T-helper 2 cell treated with Interferon-gamma antibody and Interleukin-4, amounts not matched to agents 5 μg/mL and 100 μg/mL, for 36 hours (primary cell): ENCODE results near the gene ZMYND10.
A peak's percentile ranks its signal among the peaks of the same experiment; 100 is the strongest.
"Not testable (repeated sequence)": the region's sequence is repeated elsewhere in the genome, so short reads cannot be mapped to it uniquely, and the experiment has no call there.

Experiments used
- DNase-seq: peaks from one replicate; pipeline ENCODE4 v3.0.0; 2021; ENCODE audit warnings: low spot score
- H3K27ac Mint-ChIP-seq: one replicate; pipeline ENCODE4 v1.8.0; 2021; ENCODE audit warnings: mild to moderate bottlenecking, mixed read lengths
- H3K27me3 Mint-ChIP-seq: one replicate; pipeline ENCODE4 v1.8.0; 2021; ENCODE audit warnings: low read depth, mixed read lengths
- H3K36me3 Mint-ChIP-seq: one replicate; pipeline ENCODE4 v1.8.0; 2021; ENCODE audit warnings: low read depth, mixed read lengths
- H3K4me1 Mint-ChIP-seq: one replicate; pipeline ENCODE4 v1.8.0; 2021; ENCODE audit warnings: low read depth, mixed read lengths
- H3K4me3 Mint-ChIP-seq: one replicate; pipeline ENCODE4 v1.8.0; 2022; ENCODE audit warnings: mild to moderate bottlenecking, moderate library complexity, mixed read lengths
- H3K9me3 Mint-ChIP-seq: one replicate; pipeline ENCODE4 v1.8.0; 2021; ENCODE audit warnings: mixed read lengths

ZMYND10 gene

DNA sequence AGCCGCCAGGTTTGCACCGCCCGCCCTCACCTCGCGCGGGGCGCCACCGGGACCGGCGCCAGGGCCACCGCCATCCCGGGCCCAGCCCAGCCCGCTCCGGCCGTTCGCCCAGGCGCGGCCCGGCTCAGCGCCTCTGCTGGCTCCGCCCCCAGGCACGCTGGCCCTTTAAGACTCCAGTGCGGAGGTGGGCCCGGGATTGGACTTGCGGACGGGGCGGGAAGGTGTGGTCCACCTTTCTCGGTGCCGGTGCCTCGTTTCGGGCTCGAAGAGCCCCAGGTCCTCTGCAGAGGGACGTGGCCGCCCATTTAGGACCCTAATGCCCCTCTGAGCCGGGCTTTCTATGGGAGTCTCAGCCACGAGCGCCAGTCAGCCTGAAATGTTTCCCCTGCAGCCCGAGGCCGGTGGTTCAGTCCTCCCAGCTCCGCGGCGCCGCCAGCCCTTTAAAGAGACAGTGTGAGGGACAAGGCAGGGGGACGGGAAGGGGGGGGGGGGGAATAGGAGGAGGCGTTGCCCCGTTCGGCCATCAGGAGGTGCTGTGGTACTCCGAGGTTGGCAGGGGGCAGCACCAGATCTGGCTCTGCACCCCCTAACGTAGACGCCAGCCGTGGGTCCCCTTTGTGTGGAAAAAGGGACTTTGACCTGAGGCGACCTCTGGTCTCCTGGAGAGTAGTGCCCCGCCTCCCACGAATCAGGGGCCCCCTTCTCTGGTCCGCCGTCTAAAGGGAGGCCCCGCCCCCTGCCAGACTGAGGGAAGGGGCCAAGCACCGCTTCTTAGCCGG, 24.0 kb downstream of the ZMYND10 start:
- DNase-seq, result peak; percentile 88
- H3K9me3 Mint-ChIP-seq, result no peaks in the 10 kb centered on the region
- no peaks in the 10 kb centered on the region for H3K27me3 Mint-ChIP-seq
- H3K4me1 Mint-ChIP-seq, result peaks cover 21% of the 10 kb centered on the region
- peaks cover 3% of the 10 kb centered on the region for H3K36me3 Mint-ChIP-seq
- H3K27ac Mint-ChIP-seq, result peak overlapping the region; percentile 92
- H3K4me3 Mint-ChIP-seq, result peak overlapping the region; percentile 82

DNA sequence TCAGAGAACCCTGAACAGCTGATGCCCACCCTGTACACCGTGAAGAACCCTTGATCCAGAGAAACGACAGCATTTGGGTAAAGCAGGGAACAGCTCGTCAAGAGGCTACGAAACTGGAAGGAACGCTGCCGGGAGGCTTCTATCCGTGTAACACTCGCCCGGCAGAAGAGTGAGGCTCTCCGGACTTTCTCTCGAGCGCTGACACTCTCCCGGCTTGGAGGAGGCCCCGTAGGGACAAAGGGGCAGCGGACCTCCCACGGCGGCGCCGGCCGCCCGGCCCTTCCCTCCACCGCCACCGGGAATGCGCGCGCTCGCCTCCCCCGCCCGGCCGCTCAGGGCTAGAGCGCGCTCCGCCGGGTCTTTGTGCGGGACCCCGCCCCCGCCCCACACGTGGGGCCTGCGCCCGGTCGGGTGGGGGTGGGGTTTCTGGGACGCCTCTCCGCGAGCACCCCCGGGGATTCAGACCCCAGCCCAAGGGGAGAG, 24.6 kb downstream of the ZMYND10 start:
- Mint-ChIP-seq H3K4me3 (peak overlapping the region; percentile 92), H3K36me3 (peaks cover 6% of the 10 kb centered on the region), H3K9me3 (no peaks in the 10 kb centered on the region), H3K27ac (peak overlapping the region; percentile 84), H3K4me1 (peaks cover 25% of the 10 kb centered on the region), H3K27me3 (no peaks in the 10 kb centered on the region)
- peak; percentile 78 for DNase-seq

GRCh38 chr3:50319894-50320625, 25.5 kb downstream of the ZMYND10 start:
- H3K4me1 Mint-ChIP-seq, result peaks cover 25% of the 10 kb centered on the region

GRCh38 chr3:50319181-50319893, 26.2 kb downstream of the ZMYND10 start:
- Mint-ChIP-seq H3K4me1 (peaks cover 25% of the 10 kb centered on the region), H3K9me3 (no peaks in the 10 kb centered on the region), H3K4me3 (peak overlapping the region; percentile 42), H3K27ac (no peak overlapping the region), H3K27me3 (no peaks in the 10 kb centered on the region), H3K36me3 (peaks cover 4% of the 10 kb centered on the region)
- DNase-seq, result no peak

More at GRCh38 chr3:50319894-50320625, 25.5 kb downstream of the ZMYND10 start:
- Mint-ChIP-seq H3K36me3 (peaks cover 6% of the 10 kb centered on the region), H3K9me3 (no peaks in the 10 kb centered on the region), H3K27me3 (no peaks in the 10 kb centered on the region), H3K27ac (no peak overlapping the region), H3K4me3 (peak overlapping the region; percentile 92)
- no peak for DNase-seq

DNA sequence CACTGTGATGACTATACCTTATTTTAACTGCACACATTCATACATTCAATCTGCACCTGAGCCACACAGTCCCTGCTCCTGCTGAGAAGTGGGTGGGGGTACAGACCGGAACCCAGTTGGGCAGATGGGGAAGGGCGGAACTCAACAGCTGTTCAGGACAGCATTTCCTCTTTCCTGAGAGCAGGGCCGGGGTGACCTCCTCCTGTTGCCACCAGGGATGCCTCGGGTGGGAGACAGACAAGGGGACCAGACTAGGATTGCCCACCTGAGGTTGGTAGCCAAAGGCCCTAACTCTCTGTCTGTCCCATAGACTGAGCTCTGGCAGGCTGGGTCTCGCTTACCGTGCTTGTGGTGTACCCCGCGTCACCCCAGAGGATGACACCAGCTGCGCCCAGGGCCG, 26.9 kb downstream of the ZMYND10 start:
- no peaks in the 10 kb centered on the region for H3K27me3 Mint-ChIP-seq
- no peak overlapping the region for H3K4me3 Mint-ChIP-seq
- no peak for DNase-seq
- H3K9me3 Mint-ChIP-seq, result no peaks in the 10 kb centered on the region
- H3K27ac Mint-ChIP-seq, result no peak overlapping the region
- H3K36me3 Mint-ChIP-seq, result peaks cover 4% of the 10 kb centered on the region
- H3K4me1 Mint-ChIP-seq, result peaks cover 26% of the 10 kb centered on the region

DNA sequence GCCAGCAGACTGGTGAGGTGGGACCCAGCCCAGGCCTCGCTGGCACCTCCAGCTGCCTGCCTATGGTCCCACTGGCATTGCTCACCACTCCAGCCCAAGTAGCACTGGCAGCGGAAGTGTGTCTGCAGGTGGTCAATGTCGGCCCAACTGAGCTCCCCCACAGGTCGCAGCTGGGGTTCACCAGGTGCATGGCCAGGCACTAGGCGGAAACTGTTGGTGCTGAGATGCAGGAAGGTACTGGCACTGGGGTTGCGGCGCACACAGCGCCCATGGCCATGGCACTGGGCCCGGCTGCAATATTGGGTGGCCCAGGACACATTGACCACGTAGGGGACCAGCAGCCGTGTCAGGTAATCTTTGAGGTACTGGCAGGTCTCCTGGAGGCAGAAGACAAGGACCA, 27.4 kb downstream of the ZMYND10 start:
- no peak for DNase-seq
- Mint-ChIP-seq H3K4me1 (peaks cover 26% of the 10 kb centered on the region), H3K9me3 (no peaks in the 10 kb centered on the region), H3K4me3 (no peak overlapping the region), H3K27ac (no peak overlapping the region), H3K27me3 (no peaks in the 10 kb centered on the region), H3K36me3 (peaks cover 4% of the 10 kb centered on the region)

GRCh38 chr3:50317300-50317699, 28.2 kb downstream of the ZMYND10 start:
- Mint-ChIP-seq H3K27ac (no peak overlapping the region), H3K9me3 (no peaks in the 10 kb centered on the region), H3K4me1 (peaks cover 26% of the 10 kb centered on the region), H3K36me3 (peaks cover 4% of the 10 kb centered on the region), H3K4me3 (no peak overlapping the region), H3K27me3 (no peaks in the 10 kb centered on the region)
- DNase-seq, result no peak

GRCh38 chr3:50316657-50317242, 28.8 kb downstream of the ZMYND10 start:
- peaks cover 26% of the 10 kb centered on the region for H3K4me1 Mint-ChIP-seq
- H3K36me3 Mint-ChIP-seq, result peaks cover 4% of the 10 kb centered on the region
- no peak for DNase-seq
- H3K4me3 Mint-ChIP-seq, result peak overlapping the region; percentile 54
- no peaks in the 10 kb centered on the region for H3K27me3 Mint-ChIP-seq
- H3K27ac Mint-ChIP-seq, result peak overlapping the region; percentile 83
- H3K9me3 Mint-ChIP-seq, result no peaks in the 10 kb centered on the region

DNA sequence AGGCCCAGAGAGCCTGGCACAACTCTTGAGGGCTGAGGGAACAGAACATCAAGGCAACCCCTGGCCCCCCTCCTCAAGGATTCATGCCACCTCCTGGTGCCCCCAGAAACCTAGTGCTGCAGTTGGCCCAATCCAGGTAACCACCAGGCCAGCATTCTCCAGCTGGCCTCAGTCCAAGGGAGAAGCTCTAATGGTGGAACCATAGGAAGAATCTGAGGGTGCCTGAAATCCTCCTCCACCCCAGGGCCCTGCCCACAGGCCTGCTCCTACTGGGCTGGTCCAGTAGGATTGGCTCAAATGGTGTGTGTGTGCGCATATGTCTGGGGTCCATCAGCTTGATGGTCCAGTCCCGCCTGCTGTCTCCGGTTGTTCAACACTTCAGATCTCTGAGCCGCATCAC, 30.7 kb downstream of the ZMYND10 start:
- Mint-ChIP-seq H3K27me3 (no peaks in the 10 kb centered on the region), H3K4me3 (no peak overlapping the region), H3K36me3 (peaks cover 5% of the 10 kb centered on the region), H3K27ac (no peak overlapping the region), H3K4me1 (peaks cover 20% of the 10 kb centered on the region), H3K9me3 (peaks cover 2% of the 10 kb centered on the region)
- DNase-seq, result no peak

DNA sequence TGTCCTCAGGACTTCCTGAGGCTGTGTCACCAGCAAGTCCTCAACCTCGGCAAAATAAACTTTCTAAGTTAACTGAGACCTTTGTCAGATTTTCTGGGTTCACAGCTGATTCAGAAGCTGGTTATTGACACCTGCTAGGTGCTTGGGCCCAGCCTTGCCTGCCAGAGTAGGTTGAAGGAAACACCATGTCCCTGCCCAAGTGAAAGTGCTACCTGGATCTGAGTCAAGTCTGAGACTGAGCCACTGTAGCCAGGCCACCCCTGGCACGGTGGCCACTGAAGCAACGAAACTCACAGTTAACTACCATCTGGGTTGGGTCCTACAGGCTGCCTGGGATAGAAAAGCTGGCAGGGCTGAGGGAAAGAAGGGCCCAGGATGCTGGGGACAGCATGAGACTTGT, 31.2 kb downstream of the ZMYND10 start:
- Mint-ChIP-seq H3K4me3 (no peak overlapping the region), H3K4me1 (peaks cover 18% of the 10 kb centered on the region), H3K36me3 (peaks cover 7% of the 10 kb centered on the region), H3K9me3 (peaks cover 6% of the 10 kb centered on the region), H3K27me3 (no peaks in the 10 kb centered on the region), H3K27ac (no peak overlapping the region)
- DNase-seq, result no peak

DNA sequence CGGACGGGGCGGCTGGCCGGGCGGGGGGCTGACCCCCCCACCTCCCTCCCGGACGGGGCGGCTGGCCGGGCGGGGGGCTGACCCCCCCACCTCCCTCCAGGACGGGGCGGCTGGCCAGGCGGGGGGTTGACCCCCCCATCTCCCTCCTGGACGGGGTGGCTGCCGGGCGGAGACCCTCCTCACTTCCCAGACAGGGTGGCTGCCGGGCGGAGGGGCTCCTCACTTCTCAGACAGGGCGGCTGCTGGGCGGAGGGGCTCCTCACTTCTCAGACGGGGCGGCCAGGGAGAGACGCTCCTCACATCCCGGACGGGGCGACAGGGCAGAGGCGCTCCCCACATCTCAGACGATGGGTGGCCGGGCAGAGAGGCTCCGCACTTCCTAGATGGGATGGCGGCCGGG, 33.5 kb downstream of the ZMYND10 start:
- H3K9me3 Mint-ChIP-seq, H3K36me3 Mint-ChIP-seq, DNase-seq, H3K4me3 Mint-ChIP-seq, H3K27me3 Mint-ChIP-seq, H3K27ac Mint-ChIP-seq: not testable (repeated sequence)
- peaks cover 11% of the 10 kb centered on the region for H3K4me1 Mint-ChIP-seq

DNA sequence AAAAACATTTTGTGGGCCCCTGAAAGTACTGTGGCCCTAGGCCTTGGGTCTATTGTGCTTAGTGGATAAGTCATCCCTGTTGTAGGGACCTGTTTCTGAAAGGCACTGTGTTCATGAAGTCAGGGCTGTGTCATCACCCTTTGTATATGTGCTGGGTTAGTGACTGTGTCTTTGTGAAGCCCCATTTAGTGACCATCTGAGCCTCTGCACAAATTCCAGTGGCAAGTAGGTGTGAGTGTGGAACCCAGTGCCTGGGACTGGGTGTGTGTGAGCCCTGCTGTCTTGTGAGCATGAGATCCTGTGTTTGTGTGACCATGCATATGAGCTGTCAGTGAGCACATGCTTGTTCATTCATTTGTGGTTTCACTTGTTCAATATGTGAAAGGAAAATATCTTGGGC, 40.9 kb downstream of the ZMYND10 start:
- H3K27ac Mint-ChIP-seq, result no peak overlapping the region
- DNase-seq, result no peak
- no peaks in the 10 kb centered on the region for H3K36me3 Mint-ChIP-seq
- no peaks in the 10 kb centered on the region for H3K27me3 Mint-ChIP-seq
- H3K4me1 Mint-ChIP-seq, result peaks cover 13% of the 10 kb centered on the region
- no peak overlapping the region for H3K4me3 Mint-ChIP-seq
- peaks cover 2% of the 10 kb centered on the region for H3K9me3 Mint-ChIP-seq

- H3K4me1 Mint-ChIP-seq, result peaks cover 14% of the 10 kb centered on the region
- no peak within 1 kb of the TSS for H3K4me3 Mint-ChIP-seq
Observed at GRCh38 chr3:50303013-50303815, 42.3 kb downstream of the ZMYND10 start, which contains the start of gene HYAL1. TSS of gene HYAL1 (minus strand) at chr3:50303574. CDS start at chr3:50302956, 618 bp downstream.

More at GRCh38 chr3:50303013-50303815, 42.3 kb downstream of the ZMYND10 start, which contains the start of gene HYAL1:
- Mint-ChIP-seq H3K27ac (peak within 1 kb of the TSS; percentile 10), H3K27me3 (no peaks in the 10 kb centered on the region), H3K36me3 (no peaks in the 10 kb centered on the region), H3K9me3 (no peaks in the 10 kb centered on the region)
- DNase-seq, result no peak
